Karpas-422 (cell line): ENCODE results near the gene GRIN3B. TPM values are rescaled to one million over a fixed set of nuclear protein-coding genes. Genes with fewer than 3 reads are reported as not detected.

ENCODE experiments used
- DNase-seq: peaks from one replicate; pipeline ENCODE4 v3.0.0-alpha.2; 2015
- H2AFZ ChIP-seq: fragments of 200-600 bp; sonication (generic); 2 replicates; pipeline ENCODE4 v1.6.1; 2014; ENCODE audit warnings: antibody characterized with exemption, low read length, mixed read lengths
- H3K27ac ChIP-seq: fragments of 200-600 bp; sonication (generic); 2 replicates; pipeline ENCODE4 v1.5.1; 2014; ENCODE audit warnings: mild to moderate bottlenecking, low read length, moderate library complexity
- H3K27me3 ChIP-seq: fragments of 200-600 bp; sonication (generic); 2 replicates; pipeline ENCODE4 v1.6.1; 2014; ENCODE audit warnings: low read length, mixed read lengths
- H3K36me3 ChIP-seq: fragments of 200-600 bp; sonication (generic); 2 replicates; pipeline ENCODE4 v1.6.1; 2014; ENCODE audit warnings: low read length, mixed read lengths; ENCODE audit not compliant: insufficient read depth
- H3K4me1 ChIP-seq: fragments of 200-600 bp; sonication (generic); 2 replicates; pipeline ENCODE4 v1.6.1; 2014; ENCODE audit warnings: mild to moderate bottlenecking, low read length, mixed read lengths
- H3K4me2 ChIP-seq: fragments of 200-600 bp; sonication (generic); 2 replicates; pipeline ENCODE4 v1.6.1; 2014; ENCODE audit warnings: low read length, low read depth, mild to moderate bottlenecking; ENCODE audit not compliant: poor library complexity, severe bottlenecking
- H3K4me3 ChIP-seq: fragments of 200-600 bp; sonication (generic); 2 replicates; pipeline ENCODE4 v1.5.1; 2014; ENCODE audit warnings: mild to moderate bottlenecking, antibody characterized with exemption, low read length, mixed read lengths
- H3K79me2 ChIP-seq: fragments of 200-600 bp; sonication (generic); 2 replicates; pipeline ENCODE4 v1.6.1; 2014; ENCODE audit warnings: mild to moderate bottlenecking, low read length, mixed read lengths
- H3K9ac ChIP-seq: fragments of 200-600 bp; sonication (generic); 2 replicates; pipeline ENCODE4 v1.6.0; 2014; ENCODE audit warnings: low read length
- H3K9me2 ChIP-seq: fragments of 200-600 bp; sonication (generic), shearing (Covaris generic); replicated peaks from 2 replicates; pipeline ENCODE4 v1.6.0; 2014; ENCODE audit warnings: mild to moderate bottlenecking, low read length, moderate library complexity; ENCODE audit not compliant: insufficient read depth
- H3K9me3 ChIP-seq: fragments of 300-700, 200-600 bp; sonication (generic); 2 replicates; pipeline ENCODE4 v1.6.1; 2014; ENCODE audit warnings: low read length, mixed read lengths
- H4K20me1 ChIP-seq: fragments of 200-600 bp; sonication (generic); 2 replicates; pipeline ENCODE4 v1.6.1; 2014; ENCODE audit warnings: mild to moderate bottlenecking, antibody characterized with exemption, low read length, low read depth; ENCODE audit not compliant: insufficient read depth
- total RNA-seq: library from RNA; depleted of rRNA; stranded (reverse); fragments of >200 nt; shearing (Covaris generic); gene quantifications from 2 replicates; pipeline ENCODE4 v1.2.3, GENCODE V29; 2014; ENCODE audit warnings: low replicate concordance

GRIN3B gene
- total RNA-seq, 1 experiment from 2014 or later: not detected

DNA sequence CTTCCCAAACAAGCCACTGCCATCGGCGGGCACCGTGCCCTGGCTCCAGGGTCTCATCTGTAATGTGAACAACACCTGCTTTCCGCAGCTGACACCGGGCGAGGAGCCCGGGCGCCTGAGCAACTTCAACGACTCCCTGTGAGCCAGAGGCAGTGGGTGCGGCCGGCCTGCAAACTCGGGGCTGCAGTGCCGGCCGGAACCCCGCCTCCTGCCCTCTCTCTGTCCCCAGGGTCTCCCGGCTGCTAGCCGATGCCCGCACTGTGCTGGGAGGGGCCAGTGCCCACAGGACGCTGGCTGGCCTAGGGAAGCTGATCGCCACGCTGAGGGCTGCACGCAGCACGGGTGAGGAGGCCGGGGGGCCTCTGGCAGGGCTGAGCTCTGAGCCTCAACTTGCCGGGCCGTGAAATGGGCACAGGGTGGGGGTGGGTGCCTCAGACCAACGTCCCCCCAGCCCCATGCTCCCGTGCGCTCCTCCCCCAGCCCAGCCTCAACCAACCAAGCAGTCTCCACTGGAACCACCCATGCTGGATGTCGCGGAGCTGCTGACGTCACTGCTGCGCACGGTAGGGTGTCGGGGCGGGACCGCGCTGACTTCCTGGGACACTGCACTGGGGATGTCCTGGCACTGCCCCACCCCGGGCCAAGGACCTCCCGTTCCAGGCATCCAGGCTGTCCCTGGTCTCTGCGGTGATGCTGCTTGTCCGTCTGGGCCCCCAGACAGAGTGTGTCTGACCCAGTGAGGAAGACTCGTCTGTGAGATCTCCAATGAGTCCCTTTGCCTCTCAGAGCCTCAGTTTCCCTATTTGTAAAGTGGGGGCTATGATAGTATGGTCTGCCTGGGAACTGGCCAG, 41.8 kb downstream of the GRIN3B start:
- Histone ChIP-seq H3K4me3 (no peak overlapping the region), H3K27me3 (no peaks in the 10 kb centered on the region), H3K4me2 (no peak overlapping the region), H3K9ac (no peak overlapping the region), H3K9me3 (no peaks in the 10 kb centered on the region), H3K27ac (no peak overlapping the region), H3K36me3 (no peaks in the 10 kb centered on the region), H2AFZ (no peak overlapping the region), H4K20me1 (0 out of 2 replicates have a peak, but pooled peaks cover 8% of the 10 kb centered on the region), H3K79me2 (no peaks in the 10 kb centered on the region), H3K9me2 (no peaks in the 10 kb centered on the region), H3K4me1 (peaks cover 42% of the 10 kb centered on the region)
- DNase-seq: no peak

DNA sequence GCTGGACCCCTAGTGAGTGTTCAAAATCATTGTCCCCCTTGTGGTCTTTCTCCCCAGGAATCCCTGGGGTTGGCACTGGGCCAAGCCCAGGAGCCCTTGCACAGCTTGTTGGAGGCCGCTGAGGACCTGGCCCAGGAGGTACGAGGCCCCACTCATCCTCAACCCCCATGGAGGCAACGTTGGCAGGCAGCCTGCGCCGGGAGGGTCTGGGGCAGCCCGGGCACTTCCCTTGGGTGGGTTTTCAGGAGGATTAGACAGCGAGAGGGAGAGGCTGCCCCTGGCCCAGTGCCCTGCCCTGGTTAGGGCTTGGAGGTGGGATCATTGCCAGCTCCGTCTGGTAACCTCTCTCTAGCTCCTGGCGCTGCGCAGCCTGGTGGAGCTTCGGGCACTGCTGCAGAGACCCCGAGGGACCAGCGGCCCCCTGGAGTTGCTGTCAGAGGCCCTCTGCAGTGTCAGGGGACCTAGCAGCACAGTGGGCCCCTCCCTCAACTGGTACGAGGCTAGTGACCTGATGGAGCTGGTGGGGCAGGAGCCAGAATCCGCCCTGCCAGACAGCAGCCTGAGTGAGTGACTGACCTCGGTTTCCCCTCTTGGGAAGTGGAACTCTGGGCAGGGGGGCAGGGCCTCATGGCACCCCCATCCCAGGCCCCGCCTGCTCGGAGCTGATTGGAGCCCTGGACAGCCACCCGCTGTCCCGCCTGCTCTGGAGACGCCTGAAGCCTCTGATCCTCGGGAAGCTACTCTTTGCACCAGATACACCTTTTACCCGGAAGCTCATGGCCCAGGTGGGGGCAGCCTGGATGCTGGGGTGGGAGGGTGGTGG, 42.7 kb downstream of the GRIN3B start:
- Histone ChIP-seq H3K27ac (no peak overlapping the region), H3K79me2 (no peaks in the 10 kb centered on the region), H3K36me3 (no peaks in the 10 kb centered on the region), H3K27me3 (no peaks in the 10 kb centered on the region), H4K20me1 (0 out of 2 replicates have a peak, but pooled peaks cover 8% of the 10 kb centered on the region), H2AFZ (no peak overlapping the region), H3K4me1 (peaks cover 36% of the 10 kb centered on the region), H3K4me3 (no peak overlapping the region), H3K9me3 (no peaks in the 10 kb centered on the region), H3K4me2 (no peak overlapping the region), H3K9ac (no peak overlapping the region), H3K9me2 (no peaks in the 10 kb centered on the region)
- DNase-seq: no peak

DNA sequence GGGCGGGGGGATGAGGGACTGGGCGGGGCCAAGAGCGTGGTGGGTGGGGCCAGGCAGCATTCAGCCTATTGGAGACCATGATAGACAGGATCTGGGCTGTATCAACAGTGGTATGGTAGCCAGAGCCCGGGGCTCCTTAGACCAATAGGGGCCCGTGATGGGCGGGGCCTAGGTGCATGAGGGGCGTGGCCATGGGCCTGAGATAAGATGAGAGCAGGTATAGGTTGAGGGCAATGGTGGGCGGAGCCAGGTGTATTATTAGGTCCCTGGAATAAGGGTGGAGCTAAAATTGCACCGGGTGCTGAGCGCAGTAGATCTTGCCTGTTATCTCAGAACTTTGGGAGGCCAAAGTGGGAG, 45.0 kb downstream of the GRIN3B start:
- peaks cover 15% of the 10 kb centered on the region for H3K4me1 ChIP-seq
- H3K79me2 ChIP-seq: no peaks in the 10 kb centered on the region
- 0 out of 2 replicates have a peak, but pooled peaks cover 8% of the 10 kb centered on the region for H4K20me1 ChIP-seq

DNA sequence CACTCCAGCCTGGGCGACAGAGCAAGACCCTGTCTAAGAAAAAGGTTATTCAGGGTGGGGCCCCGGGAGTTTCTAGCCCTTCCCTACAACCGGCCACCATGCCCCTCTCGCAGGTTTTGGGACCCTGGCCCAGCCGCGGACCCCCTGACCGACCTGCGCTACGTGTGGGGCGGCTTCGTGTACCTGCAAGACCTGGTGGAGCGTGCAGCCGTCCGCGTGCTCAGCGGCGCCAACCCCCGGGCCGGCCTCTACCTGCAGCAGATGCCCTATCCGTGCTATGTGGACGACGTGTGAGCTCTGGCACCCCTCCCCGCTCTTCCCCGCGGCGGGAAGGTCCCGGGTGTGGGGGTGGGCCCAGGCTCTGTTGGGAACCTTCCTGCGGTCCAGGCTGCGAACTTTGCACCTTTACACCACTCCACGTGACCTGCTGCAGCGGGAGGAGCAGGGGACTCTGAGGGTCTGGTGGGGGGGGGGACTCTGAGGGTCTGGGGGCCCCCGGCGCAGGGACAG, 46.0 kb downstream of the GRIN3B start:
- H3K36me3 ChIP-seq: no peaks in the 10 kb centered on the region
- H3K79me2 ChIP-seq: no peaks in the 10 kb centered on the region
- no peaks in the 10 kb centered on the region for H3K9me2 ChIP-seq
- no peaks in the 10 kb centered on the region for H3K9me3 ChIP-seq
- 0 out of 2 replicates have a peak, but pooled peaks cover 8% of the 10 kb centered on the region for H4K20me1 ChIP-seq
- no peak overlapping the region for H3K27ac ChIP-seq
- DNase-seq: no peak
- H3K27me3 ChIP-seq: no peaks in the 10 kb centered on the region
- H3K4me2 ChIP-seq: no peak overlapping the region
- H3K4me3 ChIP-seq: no peak overlapping the region
- H3K9ac ChIP-seq: no peak overlapping the region
- peaks cover 6% of the 10 kb centered on the region for H3K4me1 ChIP-seq
- H2AFZ ChIP-seq: no peak overlapping the region

More for the DNA sequence above, 45.0 kb downstream of the GRIN3B start:
- Histone ChIP-seq H3K4me2 (no peak overlapping the region), H3K27me3 (no peaks in the 10 kb centered on the region), H3K9ac (no peak overlapping the region), H3K36me3 (no peaks in the 10 kb centered on the region), H3K27ac (no peak overlapping the region), H3K9me2 (no peaks in the 10 kb centered on the region), H3K4me3 (no peak overlapping the region), H3K9me3 (no peaks in the 10 kb centered on the region), H2AFZ (no peak overlapping the region)
- DNase-seq: peak; percentile 100

DNA sequence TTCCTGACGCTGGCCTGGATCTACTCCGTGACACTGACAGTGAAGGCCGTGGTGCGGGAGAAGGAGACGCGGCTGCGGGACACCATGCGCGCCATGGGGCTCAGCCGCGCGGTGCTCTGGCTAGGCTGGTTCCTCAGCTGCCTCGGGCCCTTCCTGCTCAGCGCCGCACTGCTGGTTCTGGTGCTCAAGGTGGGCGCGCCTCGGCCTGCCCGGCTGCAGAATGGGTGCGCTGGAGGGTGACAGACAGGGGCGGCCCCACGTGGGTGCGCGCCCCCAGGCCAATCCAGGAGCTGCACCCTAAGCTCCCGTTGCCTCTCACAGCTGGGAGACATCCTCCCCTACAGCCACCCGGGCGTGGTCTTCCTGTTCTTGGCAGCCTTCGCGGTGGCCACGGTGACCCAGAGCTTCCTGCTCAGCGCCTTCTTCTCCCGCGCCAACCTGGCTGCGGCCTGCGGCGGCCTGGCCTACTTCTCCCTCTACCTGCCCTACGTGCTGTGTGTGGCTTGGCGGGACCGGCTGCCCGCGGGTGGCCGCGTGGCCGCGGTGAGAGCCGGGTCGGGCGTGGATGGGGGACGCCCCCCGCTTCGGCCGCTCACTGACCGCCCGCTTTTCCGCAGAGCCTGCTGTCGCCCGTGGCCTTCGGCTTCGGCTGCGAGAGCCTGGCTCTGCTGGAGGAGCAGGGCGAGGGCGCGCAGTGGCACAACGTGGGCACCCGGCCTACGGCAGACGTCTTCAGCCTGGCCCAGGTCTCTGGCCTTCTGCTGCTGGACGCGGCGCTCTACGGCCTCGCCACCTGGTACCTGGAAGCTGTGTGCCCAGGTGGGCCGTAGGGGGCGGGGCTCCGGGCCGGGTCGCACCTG, 46.8 kb downstream of the GRIN3B start:
- H3K36me3 ChIP-seq: no peaks in the 10 kb centered on the region
- H3K4me1 ChIP-seq: no peaks in the 10 kb centered on the region
- no peak overlapping the region for H2AFZ ChIP-seq
- H3K4me2 ChIP-seq: no peak overlapping the region
- no peaks in the 10 kb centered on the region for H3K9me3 ChIP-seq
- H3K9me2 ChIP-seq: no peaks in the 10 kb centered on the region
- no peaks in the 10 kb centered on the region for H3K27me3 ChIP-seq
- H3K27ac ChIP-seq: no peak overlapping the region
- no peaks in the 10 kb centered on the region for H3K79me2 ChIP-seq
- no peak for DNase-seq
- no peak overlapping the region for H3K9ac ChIP-seq
- no peak overlapping the region for H3K4me3 ChIP-seq
- no peaks in the 10 kb centered on the region for H4K20me1 ChIP-seq

DNA sequence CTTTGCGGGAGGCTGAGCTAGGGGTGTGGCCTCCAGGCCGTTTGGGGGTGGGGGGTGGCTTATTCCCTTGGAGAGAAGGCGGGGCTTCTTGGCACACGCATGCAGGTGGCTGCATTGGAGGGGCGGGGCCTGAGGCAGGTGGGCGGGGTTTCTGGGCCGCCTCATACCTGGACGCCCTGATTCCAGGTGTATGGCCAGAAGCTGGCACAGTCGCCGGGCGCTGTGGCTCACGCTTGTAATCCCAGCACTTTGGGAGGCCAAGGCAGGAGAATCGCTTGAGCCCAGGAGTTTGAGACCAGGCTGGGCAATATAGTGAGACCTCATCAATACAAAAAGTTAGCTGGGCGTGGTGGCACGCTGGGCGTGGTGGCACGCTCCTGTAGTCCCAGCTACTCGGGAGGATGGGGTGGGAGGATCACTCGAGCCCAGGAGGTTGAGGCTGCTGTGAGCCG, 47.5 kb downstream of the GRIN3B start:
- Histone ChIP-seq H3K4me1 (no peaks in the 10 kb centered on the region), H4K20me1 (no peaks in the 10 kb centered on the region), H3K36me3 (no peaks in the 10 kb centered on the region), H3K9me2 (no peaks in the 10 kb centered on the region), H3K27ac (no peak overlapping the region), H3K4me2 (no peak overlapping the region), H2AFZ (no peak overlapping the region), H3K27me3 (no peaks in the 10 kb centered on the region), H3K9me3 (no peaks in the 10 kb centered on the region), H3K79me2 (no peaks in the 10 kb centered on the region), H3K4me3 (no peak overlapping the region), H3K9ac (no peak overlapping the region)
- no peak for DNase-seq

DNA sequence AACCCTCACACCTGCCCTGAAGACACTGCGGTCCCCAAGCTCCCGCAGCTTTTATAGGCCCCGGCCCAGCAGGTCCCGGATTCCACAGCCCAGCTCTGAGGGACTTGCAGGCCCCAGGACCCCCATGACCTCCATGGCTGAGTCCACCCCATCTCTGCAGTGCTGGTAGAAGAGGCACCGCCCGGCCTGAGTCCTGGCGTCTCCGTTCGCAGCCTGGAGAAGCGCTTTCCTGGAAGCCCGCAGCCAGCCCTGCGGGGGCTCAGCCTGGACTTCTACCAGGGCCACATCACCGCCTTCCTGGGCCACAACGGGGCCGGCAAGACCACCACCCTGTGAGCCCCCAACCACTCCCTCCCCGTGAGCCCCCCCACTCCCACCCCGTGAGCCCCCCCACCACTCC, 48.9 kb downstream of the GRIN3B start:
- Histone ChIP-seq H3K9me3 (no peaks in the 10 kb centered on the region), H3K27me3 (no peaks in the 10 kb centered on the region), H3K27ac (no peak overlapping the region), H4K20me1 (no peaks in the 10 kb centered on the region), H3K9ac (no peak overlapping the region), H2AFZ (no peak overlapping the region), H3K79me2 (no peaks in the 10 kb centered on the region), H3K4me2 (no peak overlapping the region), H3K9me2 (no peaks in the 10 kb centered on the region), H3K36me3 (no peaks in the 10 kb centered on the region), H3K4me1 (no peaks in the 10 kb centered on the region), H3K4me3 (no peak overlapping the region)
- DNase-seq: no peak
